Endothelial cell of umbilical vein (primary cell): ENCODE measurements around the gene FKBP2. TPM values are rescaled to one million over a fixed set of nuclear protein-coding genes. Genes with fewer than 3 reads are reported as not detected.

Source experiments
- BruUV-seq: library from RNA; stranded (reverse); fragments of 400-500 nt; replicated peaks from 2 replicates; lab custom pipeline; 2021; lab: Mats Ljungman, UMichigan
- CTCF ChIA-PET: fragments of 300-600, 350-600 bp; sonication (Branson Sonifier 250); formaldehyde crosslinking; loops from one replicate; lab custom pipeline; 2021; ENCODE audit warnings: antibody characterized with exemption, inconsistent platforms; lab: Charles Lee
- POLR2A ChIA-PET: fragments of 300-600, 350-600 bp; sonication (Branson Sonifier 250); formaldehyde crosslinking; loops from one replicate; lab custom pipeline; 2021; ENCODE audit warnings: antibody characterized with exemption, inconsistent platforms; lab: Charles Lee
- DNase-seq: peaks from one replicate; pipeline ENCODE4 v3.0.0-alpha.2; 2011; ENCODE audit warnings: low read depth, low spot score
- FAIRE-seq: peaks from 2 replicates; lab custom pipeline; 2011; peaks lifted over from hg19 to GRCh38; lab: Jason Lieb, UNC
- H2AFZ ChIP-seq: 2 replicates; pipeline ENCODE4 v1.6.0; 2012; ENCODE audit warnings: low read depth, low read length, control low read depth, inconsistent platforms
- H3K27ac ChIP-seq: 2 replicates; pipeline ENCODE4 v1.5.1; 2011; ENCODE audit warnings: low read depth, mild to moderate bottlenecking, control low read depth, low read length, moderate library complexity; ENCODE audit not compliant: insufficient read depth
- H3K27me3 ChIP-seq, 2 experiments: 2 replicates each; pipeline versions ENCODE4 v1.6.0 to v1.6.1; 2011; ENCODE audit warnings: low read length in 2 of 2, mixed read lengths in 1 of 2; ENCODE audit not compliant: control insufficient read depth in 2 of 2, insufficient read depth in 2 of 2
- H3K36me3 ChIP-seq, 2 experiments: 2 replicates in 1 of 2; 3 replicates in 1 of 2; pipeline ENCODE4 v1.5.1; 2011; ENCODE audit warnings: low read length in 2 of 2, mild to moderate bottlenecking in 1 of 2, moderate library complexity in 1 of 2; ENCODE audit not compliant: control insufficient read depth in 2 of 2, insufficient read depth in 2 of 2; ENCODE audit errors: extremely low read depth in 1 of 2
- H3K4me1 ChIP-seq: 3 replicates; pipeline ENCODE4 v1.5.1; 2011; ENCODE audit warnings: mild to moderate bottlenecking, low read length; ENCODE audit not compliant: control insufficient read depth, insufficient read depth; ENCODE audit errors: extremely low read depth
- H3K4me2 ChIP-seq: 2 replicates; pipeline ENCODE4 v1.6.1; 2011; ENCODE audit warnings: low read length, control low read depth, mixed read lengths; ENCODE audit not compliant: insufficient read depth
- H3K4me3 ChIP-seq, 3 experiments: fragments of 200-600 bp in 1 of 3; sonication (generic), shearing (Covaris generic) in 1 of 3; replicated peaks in 1 of 3; 2 replicates each; pipeline ENCODE4 v1.5.1; 2011 to 2016; ENCODE audit warnings: control low read depth in 3 of 3, low read length in 3 of 3, mild to moderate bottlenecking in 2 of 3, inconsistent platforms in 1 of 3, low read depth in 1 of 3, moderate library complexity in 1 of 3; ENCODE audit not compliant: insufficient read depth in 1 of 3
- H3K79me2 ChIP-seq: 2 replicates; pipeline ENCODE4 v1.6.0; 2012; ENCODE audit warnings: low read length, inconsistent platforms; ENCODE audit not compliant: control insufficient read depth, insufficient read depth
- H3K9ac ChIP-seq: replicated peaks from 2 replicates; pipeline ENCODE3; 2011; ENCODE audit warnings: low read length, control low read depth; ENCODE audit not compliant: insufficient read depth; ENCODE audit errors: extremely low read depth
- H3K9me1 ChIP-seq: replicated peaks from 3 replicates; pipeline ENCODE4 v1.6.0; 2011; ENCODE audit warnings: mild to moderate bottlenecking, low read length; ENCODE audit not compliant: control insufficient read depth, insufficient read depth; ENCODE audit errors: extremely low read depth
- H3K9me3 ChIP-seq: replicated peaks from 2 replicates; pipeline ENCODE4 v1.5.1; 2012; ENCODE audit warnings: low read length, inconsistent platforms; ENCODE audit not compliant: control insufficient read depth, insufficient read depth
- H4K20me1 ChIP-seq: replicated peaks from 2 replicates; pipeline ENCODE3; 2011; ENCODE audit warnings: mild to moderate bottlenecking, low read length; ENCODE audit not compliant: control insufficient read depth, insufficient read depth; ENCODE audit errors: extremely low read depth
- EZH2 ChIP-seq: IDR thresholded peaks from 2 replicates; pipeline ENCODE4 v1.6.1; 2012; ENCODE audit warnings: borderline replicate concordance, low read depth, mild to moderate bottlenecking, moderate library complexity, low read length, inconsistent platforms; ENCODE audit not compliant: severe bottlenecking
- FOS ChIP-seq: IDR thresholded peaks from 2 replicates; pipeline ENCODE4 v1.6.1; 2011; ENCODE audit warnings: mild to moderate bottlenecking, low read length, moderate library complexity, borderline replicate concordance; ENCODE audit not compliant: insufficient read depth
- GATA2 ChIP-seq: IDR thresholded peaks from 2 replicates; pipeline ENCODE4 v1.7.0; 2011; ENCODE audit warnings: low read depth, mild to moderate bottlenecking, moderate library complexity, mixed read lengths, low read length; ENCODE audit not compliant: insufficient read length, insufficient read depth
- JUN ChIP-seq: IDR thresholded peaks from 2 replicates; pipeline ENCODE4 v1.6.1; 2011; ENCODE audit warnings: borderline replicate concordance, low read depth; ENCODE audit not compliant: insufficient read length, insufficient read depth
- MYC ChIP-seq: IDR thresholded peaks from one replicate; pipeline ENCODE4 v1.6.1; 2011; ENCODE audit warnings: mild to moderate bottlenecking, low read depth, low read length
- POLR2A ChIP-seq: IDR thresholded peaks from 2 replicates; pipeline ENCODE4 v1.6.1; 2012; ENCODE audit warnings: low read depth, mild to moderate bottlenecking, control low read depth, low read length
- POLR2AphosphoS5 ChIP-seq: IDR thresholded peaks from 2 replicates; pipeline ENCODE4 v1.6.1; 2012; ENCODE audit warnings: low read depth, mild to moderate bottlenecking, control low read depth, low read length, moderate library complexity; ENCODE audit not compliant: insufficient read depth
- dilution Hi-C: fragments of 300-500 bp; cut with MboI; formaldehyde crosslinking; loops from one replicate; pipeline ENCODE4 v1.15.0; 2019; ENCODE audit warnings: low sequenced_read_pairs; ENCODE audit not compliant: extremely low pct_ligation_motif_present
- intact Hi-C: fragments of 100-400 bp; cut with micrococcal nuclease; formaldehyde crosslinking; loops from one replicate; pipeline ENCODE4 v1.10.0; 2022
- polyA plus RNA-seq, 4 experiments: library from polyadenylated mRNA; depleted of rRNA in 3 of 4; stranded (reverse) in 3 of 4; unstranded in 1 of 4; fragments of >200 nt; gene quantifications; 2 replicates each; pipeline versions ENCODE4 v1.2.1 to v1.2.3, GENCODE V29; 2011 to 2012; ENCODE audit warnings: missing spikeins in 1 of 4
- total RNA-seq: library from RNA; stranded (reverse); gene quantifications from 2 replicates; pipeline ENCODE4 v1.2.3, GENCODE V29; 2021
- TF ChIP-seq, protein P1 (sequence below), 2 donors: IDR thresholded peaks; 1 replicate in 1 of 2; 2 replicates in 1 of 2; pipeline ENCODE4 v1.5.1; 2011; ENCODE audit warnings: low read length in 2 of 2, mild to moderate bottlenecking in 2 of 2, moderate library complexity in 2 of 2, control low read depth in 1 of 2, inconsistent platforms in 1 of 2, low read depth in 1 of 2; ENCODE audit not compliant: insufficient read depth in 1 of 2; ENCODE audit errors: extremely low read depth in 1 of 2
- TF ChIP-seq, protein P2 (sequence below): IDR thresholded peaks from 2 replicates; pipeline ENCODE4 v1.6.1; 2011; ENCODE audit not compliant: insufficient read depth, insufficient read length

The FKBP2 gene
- total and polyA plus RNA-seq, 2 donors (not counting 3 experiments of a cell fraction or from before 2014, with no cell fraction given) = 48.5 to 74.4 TPM

GRCh38 chr11:64229090-64229743 lies 11.7 kb upstream of the FKBP2 start:
- dilution Hi-C loops (no loop called here), intact Hi-C loops (no loop called here)
- Histone ChIP-seq H3K36me3 (peaks cover 0 to under 1% of the 10 kb centered on the region in 2 experiments), H3K79me2 (peaks cover 8% of the 10 kb centered on the region), H2AFZ (no peak overlapping the region), H4K20me1 (no peaks in the 10 kb centered on the region), H3K9ac (no peak overlapping the region), H3K4me1 (peaks cover 19% of the 10 kb centered on the region), H3K4me2 (no peak overlapping the region), H3K4me3 (no peak overlapping the region), H3K9me3 (no peaks in the 10 kb centered on the region), H3K27ac (no peak overlapping the region), H3K27me3 (no peaks in the 10 kb centered on the region), H3K9me1 (no peaks in the 10 kb centered on the region)
- ChIA-PET CTCF (interaction anchor here (0.6 to 2.0 kb wide), 4 partner anchors 16 to 75 kb away, joined by 3 to 9 read pairs (median 4); no protein-coding TSS in a partner anchor), POLR2A (no interaction called here)
- TF ChIP-seq FOS (no peak), POLR2AphosphoS5 (no peak), EZH2 (no peak), GATA2 (no peak), MYC (no peak), JUN (no peak), POLR2A (no peak)
- TF ChIP-seq, protein P1, sequence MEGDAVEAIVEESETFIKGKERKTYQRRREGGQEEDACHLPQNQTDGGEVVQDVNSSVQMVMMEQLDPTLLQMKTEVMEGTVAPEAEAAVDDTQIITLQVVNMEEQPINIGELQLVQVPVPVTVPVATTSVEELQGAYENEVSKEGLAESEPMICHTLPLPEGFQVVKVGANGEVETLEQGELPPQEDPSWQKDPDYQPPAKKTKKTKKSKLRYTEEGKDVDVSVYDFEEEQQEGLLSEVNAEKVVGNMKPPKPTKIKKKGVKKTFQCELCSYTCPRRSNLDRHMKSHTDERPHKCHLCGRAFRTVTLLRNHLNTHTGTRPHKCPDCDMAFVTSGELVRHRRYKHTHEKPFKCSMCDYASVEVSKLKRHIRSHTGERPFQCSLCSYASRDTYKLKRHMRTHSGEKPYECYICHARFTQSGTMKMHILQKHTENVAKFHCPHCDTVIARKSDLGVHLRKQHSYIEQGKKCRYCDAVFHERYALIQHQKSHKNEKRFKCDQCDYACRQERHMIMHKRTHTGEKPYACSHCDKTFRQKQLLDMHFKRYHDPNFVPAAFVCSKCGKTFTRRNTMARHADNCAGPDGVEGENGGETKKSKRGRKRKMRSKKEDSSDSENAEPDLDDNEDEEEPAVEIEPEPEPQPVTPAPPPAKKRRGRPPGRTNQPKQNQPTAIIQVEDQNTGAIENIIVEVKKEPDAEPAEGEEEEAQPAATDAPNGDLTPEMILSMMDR (IDR thresholded peaks at IDR 0.05; ENCODE audit: extremely low read depth in 1 of 2, insufficient read depth in 1 of 2, low read depth in 1 of 2, low read length in 2 of 2) = no peak
- TF ChIP-seq, protein P2, sequence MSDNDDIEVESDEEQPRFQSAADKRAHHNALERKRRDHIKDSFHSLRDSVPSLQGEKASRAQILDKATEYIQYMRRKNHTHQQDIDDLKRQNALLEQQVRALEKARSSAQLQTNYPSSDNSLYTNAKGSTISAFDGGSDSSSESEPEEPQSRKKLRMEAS = no peak
- no peak for FAIRE-seq
- DNase-seq = no peak
- BruUV-seq = no TSS peak
